Esophagus squamous epithelium (tissue), 4 donors: ENCODE data around the gene ZBTB33.

Source experiments
- CTCF ChIP-seq, 6 experiments: fragments of 450-650 bp in 4 of 6; fragments of 200-600 bp in 2 of 6; sonication (generic) in 2 of 6; IDR thresholded peaks; one replicate each; pipeline ENCODE4 v1.5.1; 2016 to 2019; ENCODE audit warnings: antibody characterized with exemption in 6 of 6, mild to moderate bottlenecking in 4 of 6, moderate library complexity in 4 of 6
- POLR2A ChIP-seq, 4 donors: fragments of 450-650 bp; IDR thresholded peaks; one replicate each; pipeline ENCODE4 v1.6.1; 2017; ENCODE audit warnings: antibody characterized with exemption in 4 of 4, mild to moderate bottlenecking in 4 of 4, moderate library complexity in 3 of 4

GRCh38 chrX:120224388-120224787 lies 26.2 kb upstream of the ZBTB33 start:
- no peak for TF ChIP-seq CTCF (IDR thresholded peaks at IDR 0.05)
- TF ChIP-seq POLR2A (IDR thresholded peaks at IDR 0.05), result no peak
